ENCODE measurements around the gene GATAD2A. TPM values are rescaled to one million over a fixed set of nuclear protein-coding genes. Genes with fewer than 3 reads are reported as not detected.
A peak's percentile ranks its signal among the peaks of the same experiment; 100 is the strongest.

GATAD2A gene
- total RNA-seq, 1 experiment from 2014 or later, result 189 TPM

GRCh38 chr19:19485998-19486290 is 80.5 kb downstream of the GATAD2A start:
- H4K8ac ChIP-seq (replicated peaks; ENCODE audit: insufficient read length, low read depth, low read length), result no peak overlapping the region
- H2BK12ac ChIP-seq (ENCODE audit: insufficient read length, low read depth, low read length), result no peak overlapping the region
- Mint-ChIP-seq H3K36me3 (ENCODE audit: insufficient read depth in 1 of 3, low read depth in 3 of 3) (peaks cover 9 to 19% (median 15%) of the 10 kb centered on the region in 3 experiments; a peak in 6 of 7 replicates), H3K27me3 (ENCODE audit: low read depth) (no peaks in the 10 kb centered on the region), H3K4me1 (peaks cover 55 to 64% of the 10 kb centered on the region in 2 experiments), H3K9me3 (no peaks in the 10 kb centered on the region), H3K27ac (peak overlapping the region in 1 of 3 experiments; percentile 92; a peak in 1 of 7 replicates), H3K4me3 (no peak overlapping the region)
- H3K18ac ChIP-seq (ENCODE audit: insufficient read length, low read depth, low read length), result no peak overlapping the region
- no peak overlapping the region for H3K9ac ChIP-seq (ENCODE audit: extremely low read depth, insufficient read length, low read length)
- no peak overlapping the region for H3K56ac ChIP-seq (ENCODE audit: insufficient read length, low read depth, low read length)
- H3K79me1 ChIP-seq (ENCODE audit: insufficient read depth, low read depth, low read length, poor library complexity, severe bottlenecking), result no peaks in the 10 kb centered on the region
- H3K9me3 ChIP-seq (ENCODE audit: control insufficient read depth, low read depth, low read length), result no peaks in the 10 kb centered on the region
- H3K14ac ChIP-seq (ENCODE audit: insufficient read depth, low read length), result no peak overlapping the region
- H2BK15ac ChIP-seq (ENCODE audit: low read depth, low read length), result no peak overlapping the region
- no peak for DNase-seq
- H3K23ac ChIP-seq (ENCODE audit: insufficient read length, low read depth, low read length), result no peak overlapping the region
- peaks cover 9% of the 10 kb centered on the region; the same call in 1 of the 2 replicates for H3K4me1 ChIP-seq (ENCODE audit: insufficient read depth, low read length)
- H3K4ac ChIP-seq (ENCODE audit: low read depth, low read length), result no peak overlapping the region
- H2AK5ac ChIP-seq (ENCODE audit: insufficient read length, low read length), result no peak overlapping the region
- peaks cover 4% of the 10 kb centered on the region for H4K20me1 ChIP-seq (ENCODE audit: control insufficient read depth, insufficient read depth, insufficient read length)
- H3K79me2 ChIP-seq (ENCODE audit: insufficient read depth, low read length), result peaks cover 11% of the 10 kb centered on the region; the same call in 1 of the 2 replicates
- H2BK5ac ChIP-seq (ENCODE audit: insufficient read length, low read length), result no peak overlapping the region
- H3K4me2 ChIP-seq (ENCODE audit: insufficient read depth, insufficient read length, low read length), result no peak overlapping the region
- H3T11ph ChIP-seq (ENCODE audit: low read length), result no peak overlapping the region
- no peaks in the 10 kb centered on the region for H3K23me2 ChIP-seq (ENCODE audit: insufficient read length, low read depth, low read length, poor library complexity, severe bottlenecking)
- H2BK20ac ChIP-seq (ENCODE audit: low read depth, low read length, poor library complexity, severe bottlenecking), result no peak overlapping the region
- H3K27ac ChIP-seq (ENCODE audit: insufficient read length, low read depth, low read length), result no peak overlapping the region
- TF ChIP-seq CTCF (conservative IDR thresholded peaks at IDR 0.05), result no peak
- no peak overlapping the region for H4K5ac ChIP-seq (ENCODE audit: insufficient read length, low read depth, low read length)
- H2AFZ ChIP-seq (ENCODE audit: low read length), result no peak overlapping the region
- H3K27me3 ChIP-seq (ENCODE audit: insufficient read depth, low read length), result no peaks in the 10 kb centered on the region
- WGBS (ENCODE audit: extremely low coverage, insufficient read length, low lambda C conversion rate), result no CpG with 5 or more reads among the region's 5 CpGs
- H4K91ac ChIP-seq (ENCODE audit: insufficient read length, low read depth, low read length), result no peak overlapping the region
- H2BK120ac ChIP-seq (ENCODE audit: low read depth, low read length, poor library complexity, severe bottlenecking), result no peak overlapping the region
